Omental fat pad (tissue), 4 donors: ENCODE data around the gene SLC26A8. TPM values are rescaled to one million over a fixed set of nuclear protein-coding genes. Genes with fewer than 3 reads are reported as not detected.

ENCODE experiments used
- ATAC-seq: fragments of 150-250 bp; one replicate; pipeline ENCODE4 v1.9.1; 2016; ENCODE audit warnings: mild to moderate bottlenecking, moderate library complexity; ENCODE audit not compliant: low FRiP score
- DNase-seq: peaks from one replicate; pipeline ENCODE4 v3.0.0-alpha.2; 2019; ENCODE audit warnings: low spot score
- CTCF ChIP-seq, 3 donors: fragments of 450-650 bp; IDR thresholded peaks; one replicate each; pipeline ENCODE4 v1.5.1; 2016 to 2017; ENCODE audit warnings: antibody characterized with exemption in 3 of 3, mild to moderate bottlenecking in 3 of 3, moderate library complexity in 2 of 3
- total RNA-seq, 4 donors: library from RNA; depleted of rRNA; stranded (reverse); fragments of >200 nt; gene quantifications; one replicate each; pipeline ENCODE4 v1.1.0, GENCODE V29; 2016

The SLC26A8 gene
- total RNA-seq, 4 donors from 2014 or later: 0.12 to 3.3 (median 0.54) TPM

GRCh38 chr6:36069573-36069972, 45.1 kb upstream of the SLC26A8 start:
- no peak for ATAC-seq
- no peak for DNase-seq
- no peak for TF ChIP-seq CTCF (IDR thresholded peaks at IDR 0.05)

GRCh38 chr6:36068586-36068985, 44.1 kb upstream of the SLC26A8 start:
- TF ChIP-seq CTCF (IDR thresholded peaks at IDR 0.05): no peak
- DNase-seq: no peak
- no peak for ATAC-seq

DNA sequence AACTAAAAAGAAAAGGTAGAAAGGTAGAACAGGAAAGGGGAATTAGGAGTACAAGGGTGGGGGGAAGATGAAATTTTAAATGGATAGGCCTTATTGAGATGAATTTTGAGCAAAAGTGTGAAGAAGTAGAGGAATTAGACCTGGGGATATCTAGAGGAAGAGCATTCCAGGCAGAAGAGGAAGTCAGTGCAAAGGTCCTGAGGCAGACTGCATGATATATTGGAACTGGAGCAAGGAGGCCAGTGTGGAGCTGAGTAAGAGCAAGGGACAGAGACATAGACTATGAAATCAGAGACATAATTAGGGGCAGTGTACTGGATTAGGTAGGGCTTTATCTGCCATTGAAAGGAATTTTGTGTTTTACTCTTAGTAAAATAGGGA, 43.6 kb upstream of the SLC26A8 start:
- ATAC-seq: peak; percentile 3
- no peak for DNase-seq
- TF ChIP-seq CTCF (IDR thresholded peaks at IDR 0.05): no peak

DNA sequence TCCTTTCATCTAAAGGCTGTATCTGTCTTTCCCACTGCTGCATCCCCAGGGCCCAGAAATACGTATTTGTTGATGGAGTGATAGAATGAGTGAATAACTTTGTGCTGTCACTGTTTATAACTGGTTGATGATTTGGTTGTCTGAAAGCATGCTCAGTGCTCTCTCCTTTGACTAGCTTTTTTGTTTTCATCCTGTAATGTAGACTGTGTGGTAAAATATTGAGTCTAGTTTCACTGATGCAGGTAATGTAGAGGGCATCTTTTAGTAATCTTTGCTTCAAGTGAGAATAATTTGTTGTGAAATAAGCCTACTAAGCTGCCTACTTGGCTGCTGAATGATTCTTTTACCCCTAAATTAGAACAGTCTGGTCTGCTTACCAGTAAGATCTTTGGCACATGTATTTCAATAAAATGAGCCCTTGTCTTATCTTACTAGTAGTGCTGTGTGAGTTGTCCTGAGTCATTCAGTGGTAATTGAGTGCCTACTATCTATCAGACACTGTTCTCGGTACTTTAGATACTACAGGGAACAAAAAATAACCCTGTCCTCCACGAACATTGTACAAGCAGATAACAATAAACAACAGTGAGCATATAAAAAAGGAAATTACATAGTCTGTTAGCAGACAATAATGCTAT, 43.1 kb upstream of the SLC26A8 start:
- TF ChIP-seq CTCF (IDR thresholded peaks at IDR 0.05): no peak
- ATAC-seq (peak; percentile 72), DNase-seq (no peak)

DNA sequence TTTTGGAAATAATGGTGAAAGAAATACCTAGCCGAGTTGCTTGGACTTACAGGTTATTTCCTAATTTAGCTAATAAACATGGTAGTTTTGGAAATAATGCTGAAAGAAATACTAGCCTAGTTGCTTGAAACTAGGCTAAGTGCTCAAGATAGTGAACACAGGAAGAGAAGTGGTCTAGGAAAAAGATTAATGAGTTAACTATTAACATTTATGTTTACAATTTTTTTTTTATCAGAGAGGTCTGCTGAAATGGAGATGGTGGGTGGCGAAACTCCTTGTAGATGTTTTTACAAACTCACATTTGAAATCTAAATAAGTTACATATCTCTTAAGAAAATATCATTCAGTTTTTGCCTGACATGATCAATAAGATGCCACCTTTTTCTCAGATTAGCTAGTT, 42.4 kb upstream of the SLC26A8 start:
- TF ChIP-seq CTCF (IDR thresholded peaks at IDR 0.05): no peak
- DNase-seq: no peak
- no peak for ATAC-seq

DNA sequence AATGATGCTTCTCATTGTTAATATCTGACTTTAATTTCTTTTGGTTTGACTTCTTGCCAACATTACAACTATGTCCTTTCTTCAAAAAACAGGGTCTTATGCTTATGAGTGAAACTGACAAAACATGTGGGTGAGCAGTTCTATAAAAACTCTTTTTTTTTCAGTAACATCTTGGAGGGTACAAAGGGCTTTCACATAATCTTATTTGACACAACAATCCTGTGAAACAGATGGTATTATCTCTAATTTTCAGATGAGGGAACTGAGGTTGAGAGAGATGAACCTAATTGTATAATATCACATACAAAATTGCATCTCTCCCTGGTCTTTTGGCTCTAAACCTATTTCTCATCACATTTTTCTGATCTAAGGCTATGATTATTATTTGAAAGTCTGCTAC, 41.5 kb upstream of the SLC26A8 start:
- ATAC-seq: no peak
- DNase-seq: no peak
- no peak for TF ChIP-seq CTCF (IDR thresholded peaks at IDR 0.05)

DNA sequence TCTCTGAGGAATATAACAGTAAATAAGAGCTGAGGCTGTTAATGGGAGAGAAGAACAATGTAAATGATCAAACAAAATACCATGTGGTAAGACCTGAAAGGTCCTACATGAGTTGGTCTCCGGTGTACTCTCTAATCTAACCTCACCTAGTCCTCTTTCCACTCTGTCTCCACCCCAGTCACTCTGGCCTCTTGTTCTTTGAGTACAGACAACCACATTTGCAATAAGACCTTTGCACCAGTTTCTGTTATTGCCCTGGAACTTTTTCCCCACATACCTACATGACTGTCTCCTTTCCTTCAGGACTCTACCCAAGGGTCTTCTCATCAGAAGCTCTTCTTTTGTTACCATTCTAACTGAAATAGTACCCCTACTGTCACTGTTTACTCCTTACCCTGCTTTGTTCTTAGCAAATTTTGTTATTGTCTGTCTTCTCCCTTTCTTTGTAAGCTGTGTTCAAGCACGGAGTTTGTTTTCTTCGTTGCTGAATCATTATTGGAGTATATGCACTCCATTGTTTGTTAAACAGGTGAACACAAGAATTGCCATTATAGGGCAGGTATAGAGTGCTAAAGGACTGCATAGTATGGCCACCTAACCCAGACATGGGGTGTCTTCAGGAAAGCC, 40.4 kb upstream of the SLC26A8 start:
- DNase-seq: no peak
- no peak for TF ChIP-seq CTCF (IDR thresholded peaks at IDR 0.05)
- ATAC-seq: no peak
